HepG2 (cell line): ENCODE measurements around the gene TAF8. TPM values are rescaled to one million over a fixed set of nuclear protein-coding genes. Genes with fewer than 3 reads are reported as not detected.

Experiments used
- CEBPG ChIP-seq: IDR thresholded peaks from 2 replicates; pipeline ENCODE4 v1.6.1; 2016
- ELF1 ChIP-seq: sonication (generic); formaldehyde crosslinking; IDR thresholded peaks from 2 replicates; pipeline ENCODE4 v1.4.0; 2020; ENCODE audit warnings: missing genetic modification reagents
- NAIF1 ChIP-seq: sonication (generic); formaldehyde crosslinking; IDR thresholded peaks from 2 replicates; pipeline ENCODE4 v1.5.0; 2020; ENCODE audit warnings: mild to moderate bottlenecking, missing genetic modification reagents, borderline replicate concordance
- NR2C2 ChIP-seq: sonication (generic); formaldehyde crosslinking; IDR thresholded peaks from 2 replicates; pipeline ENCODE4 v1.4.0; 2020; ENCODE audit warnings: missing genetic modification reagents, mild to moderate bottlenecking, moderate library complexity, borderline replicate concordance
- RXRB ChIP-seq: IDR thresholded peaks from 2 replicates; pipeline ENCODE4 v1.6.1; 2016; ENCODE audit warnings: borderline replicate concordance, missing genetic modification reagents, missing compliant biosample characterization
- TEAD3 ChIP-seq: optimal IDR thresholded peaks from 2 replicates; pipeline ENCODE3; 2016; ENCODE audit warnings: borderline replicate concordance
- ZBTB21 ChIP-seq: sonication (generic); formaldehyde crosslinking; IDR thresholded peaks from 2 replicates; pipeline ENCODE4 v1.4.0; 2020; ENCODE audit warnings: missing genetic modification reagents
- ZNF350 ChIP-seq: sonication (generic); formaldehyde crosslinking; IDR thresholded peaks from 2 replicates; pipeline ENCODE4 v1.4.0; 2020; ENCODE audit warnings: mild to moderate bottlenecking, low read depth, missing genetic modification reagents, borderline replicate concordance
- ZNF589 ChIP-seq: sonication (generic); formaldehyde crosslinking; conservative IDR thresholded peaks from 2 replicates; pipeline ENCODE4 v1.8.0; 2022; ENCODE audit warnings: mild to moderate bottlenecking, moderate library complexity, missing genetic modification reagents
- ZNF605 ChIP-seq: sonication (generic); formaldehyde crosslinking; IDR thresholded peaks from 2 replicates; pipeline ENCODE4 v1.8.0; 2022; ENCODE audit warnings: mild to moderate bottlenecking, missing genetic modification reagents
- ZNF619 ChIP-seq: sonication (generic); formaldehyde crosslinking; IDR thresholded peaks from 2 replicates; pipeline ENCODE4 v1.4.0; 2020; ENCODE audit warnings: mild to moderate bottlenecking, missing genetic modification reagents
- ZNF747 ChIP-seq: sonication (generic); formaldehyde crosslinking; IDR thresholded peaks from 2 replicates; pipeline ENCODE4 v1.8.1; 2023; ENCODE audit warnings: missing genetic modification reagents, mild to moderate bottlenecking, borderline replicate concordance
- ZNF772 ChIP-seq: sonication (generic); formaldehyde crosslinking; IDR thresholded peaks from 2 replicates; pipeline ENCODE4 v1.5.0; 2020; ENCODE audit warnings: mild to moderate bottlenecking, missing genetic modification reagents
- ZNF773 ChIP-seq: sonication (generic); formaldehyde crosslinking; IDR thresholded peaks from 2 replicates; pipeline ENCODE4 v1.4.0; 2020; ENCODE audit warnings: missing genetic modification reagents, borderline replicate concordance
- ZNF839 ChIP-seq: sonication (generic); formaldehyde crosslinking; IDR thresholded peaks from 2 replicates; pipeline ENCODE4 v1.4.0; 2020; ENCODE audit warnings: missing genetic modification reagents, mild to moderate bottlenecking, borderline replicate concordance
- polyA plus RNA-seq, 8 experiments: library from polyadenylated mRNA; depleted of rRNA in 3 of 8; stranded (reverse) in 7 of 8; unstranded in 1 of 8; fragments of >200 nt; fragmentation: Illumina TruSeq in 4 of 8; extraction: Trizol in 4 of 8; gene quantifications; 2 replicates each; pipeline versions ENCODE4 v1.2.1 to v1.2.3, GENCODE V29; 2011 to 2016; ENCODE audit warnings: low read depth in 4 of 8, missing spikeins in 1 of 8, mixed read lengths in 1 of 8; ENCODE audit not compliant: insufficient read depth in 1 of 8
- total RNA-seq, 5 experiments: library from RNA; depleted of rRNA; stranded (reverse); fragments of >200 nt; fragmentation: Illumina TruSeq; extraction: Trizol; gene quantifications; 2 replicates each; pipeline ENCODE4 v1.2.3, GENCODE V29; 2016; ENCODE audit warnings: low read depth in 1 of 5
- TF ChIP-seq, protein P1 (sequence below): sonication (generic); formaldehyde crosslinking; IDR thresholded peaks from 2 replicates; pipeline ENCODE4 v1.5.0; 2020; ENCODE audit warnings: mild to moderate bottlenecking, missing genetic modification reagents
- TF ChIP-seq, protein P2 (sequence below): sonication (generic); formaldehyde crosslinking; IDR thresholded peaks from 2 replicates; pipeline ENCODE4 v1.4.0; 2020; ENCODE audit warnings: missing genetic modification reagents, borderline replicate concordance
- TF ChIP-seq, protein P3 (sequence below): IDR thresholded peaks from 2 replicates; pipeline ENCODE4 v1.4.0; 2020; ENCODE audit warnings: mild to moderate bottlenecking, missing genetic modification reagents
- TF ChIP-seq, protein P4 (sequence below): sonication (generic); IDR thresholded peaks from 2 replicates; pipeline ENCODE4 v1.6.1; 2016; ENCODE audit warnings: low read depth, borderline replicate concordance
- TF ChIP-seq, protein P5 (sequence below): sonication (generic); formaldehyde crosslinking; IDR thresholded peaks from 2 replicates; pipeline ENCODE4 v1.8.0; 2022; ENCODE audit warnings: missing genetic modification reagents, mild to moderate bottlenecking, inconsistent platforms, borderline replicate concordance

The TAF8 gene
- total and polyA plus RNA-seq, 2 of the 13 experiments (the other 11 are each of a cell fraction or from before 2014, with no cell fraction given), result 25.2 to 25.8 TPM

DNA sequence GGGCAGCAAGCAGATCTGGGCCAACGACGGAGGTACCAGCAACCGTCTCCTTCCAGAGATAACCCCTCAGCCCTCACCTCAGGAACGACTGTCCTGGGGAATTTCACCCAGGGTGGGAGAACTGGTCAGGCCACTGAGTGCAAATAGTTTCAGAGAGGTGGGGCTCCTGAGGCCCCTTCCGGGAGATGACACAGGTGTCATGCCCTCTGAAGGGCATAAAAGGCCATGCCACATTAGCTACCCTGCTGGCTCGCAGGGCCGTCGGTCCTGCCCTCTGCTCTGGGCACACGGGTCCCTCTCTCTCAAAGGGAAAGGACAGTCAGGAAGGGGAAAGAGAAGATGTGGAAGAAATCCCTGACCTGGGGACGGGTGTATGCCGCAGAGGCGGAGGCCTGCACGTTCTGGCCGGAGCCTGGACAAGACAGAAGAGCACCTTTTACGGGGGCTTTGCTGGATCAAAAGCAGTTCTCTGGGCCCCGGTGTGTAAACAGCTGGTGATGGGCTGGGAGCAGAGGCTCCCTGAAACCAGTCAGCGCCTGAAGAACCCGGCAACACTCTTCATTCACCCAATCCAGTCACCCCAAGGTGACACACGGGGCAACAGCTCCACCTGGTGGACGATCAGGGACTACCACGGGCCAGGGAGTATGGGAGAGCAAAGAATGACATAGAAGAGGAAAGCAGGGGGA is 6.4 kb upstream of the TAF8 start (continued):
- TF ChIP-seq, protein P1, sequence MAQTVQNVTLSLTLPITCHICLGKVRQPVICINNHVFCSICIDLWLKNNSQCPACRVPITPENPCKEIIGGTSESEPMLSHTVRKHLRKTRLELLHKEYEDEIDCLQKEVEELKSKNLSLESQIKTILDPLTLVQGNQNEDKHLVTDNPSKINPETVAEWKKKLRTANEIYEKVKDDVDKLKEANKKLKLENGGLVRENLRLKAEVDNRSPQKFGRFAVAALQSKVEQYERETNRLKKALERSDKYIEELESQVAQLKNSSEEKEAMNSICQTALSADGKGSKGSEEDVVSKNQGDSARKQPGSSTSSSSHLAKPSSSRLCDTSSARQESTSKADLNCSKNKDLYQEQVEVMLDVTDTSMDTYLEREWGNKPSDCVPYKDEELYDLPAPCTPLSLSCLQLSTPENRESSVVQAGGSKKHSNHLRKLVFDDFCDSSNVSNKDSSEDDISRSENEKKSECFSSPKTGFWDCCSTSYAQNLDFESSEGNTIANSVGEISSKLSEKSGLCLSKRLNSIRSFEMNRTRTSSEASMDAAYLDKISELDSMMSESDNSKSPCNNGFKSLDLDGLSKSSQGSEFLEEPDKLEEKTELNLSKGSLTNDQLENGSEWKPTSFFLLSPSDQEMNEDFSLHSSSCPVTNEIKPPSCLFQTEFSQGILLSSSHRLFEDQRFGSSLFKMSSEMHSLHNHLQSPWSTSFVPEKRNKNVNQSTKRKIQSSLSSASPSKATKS (CRISPR knock-in tag), result no peak
- no peak for TF ChIP-seq NAIF1 (CRISPR knock-in tag)
- peak; percentile 25; the same call in 1 of the 2 replicates for TF ChIP-seq ELF1
- peak; percentile 65 for TF ChIP-seq RXRB
- TF ChIP-seq, protein P2, sequence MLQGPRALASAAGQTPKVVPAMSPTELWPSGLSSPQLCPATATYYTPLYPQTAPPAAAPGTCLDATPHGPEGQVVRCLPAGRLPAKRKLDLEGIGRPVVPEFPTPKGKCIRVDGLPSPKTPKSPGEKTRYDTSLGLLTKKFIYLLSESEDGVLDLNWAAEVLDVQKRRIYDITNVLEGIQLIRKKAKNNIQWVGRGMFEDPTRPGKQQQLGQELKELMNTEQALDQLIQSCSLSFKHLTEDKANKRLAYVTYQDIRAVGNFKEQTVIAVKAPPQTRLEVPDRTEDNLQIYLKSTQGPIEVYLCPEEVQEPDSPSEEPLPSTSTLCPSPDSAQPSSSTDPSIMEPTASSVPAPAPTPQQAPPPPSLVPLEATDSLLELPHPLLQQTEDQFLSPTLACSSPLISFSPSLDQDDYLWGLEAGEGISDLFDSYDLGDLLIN (CRISPR knock-in tag), result no peak
- peak; percentile 54; the same call in 1 of the 2 replicates for TF ChIP-seq NR2C2
- TF ChIP-seq, protein P3, sequence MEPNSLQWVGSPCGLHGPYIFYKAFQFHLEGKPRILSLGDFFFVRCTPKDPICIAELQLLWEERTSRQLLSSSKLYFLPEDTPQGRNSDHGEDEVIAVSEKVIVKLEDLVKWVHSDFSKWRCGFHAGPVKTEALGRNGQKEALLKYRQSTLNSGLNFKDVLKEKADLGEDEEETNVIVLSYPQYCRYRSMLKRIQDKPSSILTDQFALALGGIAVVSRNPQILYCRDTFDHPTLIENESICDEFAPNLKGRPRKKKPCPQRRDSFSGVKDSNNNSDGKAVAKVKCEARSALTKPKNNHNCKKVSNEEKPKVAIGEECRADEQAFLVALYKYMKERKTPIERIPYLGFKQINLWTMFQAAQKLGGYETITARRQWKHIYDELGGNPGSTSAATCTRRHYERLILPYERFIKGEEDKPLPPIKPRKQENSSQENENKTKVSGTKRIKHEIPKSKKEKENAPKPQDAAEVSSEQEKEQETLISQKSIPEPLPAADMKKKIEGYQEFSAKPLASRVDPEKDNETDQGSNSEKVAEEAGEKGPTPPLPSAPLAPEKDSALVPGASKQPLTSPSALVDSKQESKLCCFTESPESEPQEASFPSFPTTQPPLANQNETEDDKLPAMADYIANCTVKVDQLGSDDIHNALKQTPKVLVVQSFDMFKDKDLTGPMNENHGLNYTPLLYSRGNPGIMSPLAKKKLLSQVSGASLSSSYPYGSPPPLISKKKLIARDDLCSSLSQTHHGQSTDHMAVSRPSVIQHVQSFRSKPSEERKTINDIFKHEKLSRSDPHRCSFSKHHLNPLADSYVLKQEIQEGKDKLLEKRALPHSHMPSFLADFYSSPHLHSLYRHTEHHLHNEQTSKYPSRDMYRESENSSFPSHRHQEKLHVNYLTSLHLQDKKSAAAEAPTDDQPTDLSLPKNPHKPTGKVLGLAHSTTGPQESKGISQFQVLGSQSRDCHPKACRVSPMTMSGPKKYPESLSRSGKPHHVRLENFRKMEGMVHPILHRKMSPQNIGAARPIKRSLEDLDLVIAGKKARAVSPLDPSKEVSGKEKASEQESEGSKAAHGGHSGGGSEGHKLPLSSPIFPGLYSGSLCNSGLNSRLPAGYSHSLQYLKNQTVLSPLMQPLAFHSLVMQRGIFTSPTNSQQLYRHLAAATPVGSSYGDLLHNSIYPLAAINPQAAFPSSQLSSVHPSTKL, result peak; percentile 25; the same call in 1 of the 2 replicates
- TF ChIP-seq ZNF589 (CRISPR knock-in tag), result no peak
- TF ChIP-seq ZNF839 (CRISPR knock-in tag), result no peak
- TF ChIP-seq ZNF773, result no peak
- no peak for TF ChIP-seq ZNF772
- TF ChIP-seq TEAD3 (CRISPR knock-in tag), result peak; percentile 56
- TF ChIP-seq ZNF747, result no peak; the same call in 1 of the 2 replicates
- TF ChIP-seq ZNF350, result peak; percentile 76; the same call in 1 of the 2 replicates
- peak; percentile 78; the same call in 1 of the 2 replicates for TF ChIP-seq ZNF605 (CRISPR knock-in tag)
- TF ChIP-seq, protein P4, sequence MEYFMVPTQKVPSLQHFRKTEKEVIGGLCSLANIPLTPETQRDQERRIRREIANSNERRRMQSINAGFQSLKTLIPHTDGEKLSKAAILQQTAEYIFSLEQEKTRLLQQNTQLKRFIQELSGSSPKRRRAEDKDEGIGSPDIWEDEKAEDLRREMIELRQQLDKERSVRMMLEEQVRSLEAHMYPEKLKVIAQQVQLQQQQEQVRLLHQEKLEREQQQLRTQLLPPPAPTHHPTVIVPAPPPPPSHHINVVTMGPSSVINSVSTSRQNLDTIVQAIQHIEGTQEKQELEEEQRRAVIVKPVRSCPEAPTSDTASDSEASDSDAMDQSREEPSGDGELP, result peak; percentile 71
- TF ChIP-seq, protein P5, sequence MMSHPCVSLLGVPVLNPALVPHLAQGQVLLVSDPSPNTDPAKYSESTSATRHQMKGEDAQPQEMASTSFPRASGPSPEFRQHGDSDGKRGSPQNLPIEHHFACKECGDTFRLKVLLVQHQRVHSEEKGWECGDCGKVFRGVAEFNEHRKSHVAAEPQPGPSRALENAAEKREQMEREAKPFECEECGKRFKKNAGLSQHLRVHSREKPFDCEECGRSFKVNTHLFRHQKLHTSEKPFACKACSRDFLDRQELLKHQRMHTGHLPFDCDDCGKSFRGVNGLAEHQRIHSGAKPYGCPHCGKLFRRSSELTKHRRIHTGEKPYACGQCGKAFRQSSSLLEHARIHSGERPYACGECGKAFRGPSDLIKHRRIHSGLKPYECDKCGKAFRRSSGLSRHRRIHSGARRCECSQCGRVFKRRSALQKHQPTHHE, result no peak
- TF ChIP-seq CEBPG (CRISPR knock-in tag), result 0 out of 2 replicates have a peak, but pooled peaks have one; percentile 26
- no peak; the same call in 1 of the 2 replicates for TF ChIP-seq ZNF619 (CRISPR knock-in tag)
- TF ChIP-seq ZBTB21 (CRISPR knock-in tag), result no peak
